NK-92 treated with Interleukin-12 subunit alpha and Interleukin-12 subunit beta, amount 100 ng/mL, for 24 hours (cell line): ENCODE data around the gene COX6B2.

Experiments
- DNase-seq: peaks from one replicate; lab custom pipeline; 2025; lab: John Stamatoyannopoulos, UW

The COX6B2 gene

GRCh38 chr19:55312621-55313512 lies 41.7 kb downstream of the COX6B2 start:
- DNase-seq: no peak

- no peak for DNase-seq
Measured at GRCh38 chr19:55311797-55312196, 42.7 kb downstream of the COX6B2 start.

DNA sequence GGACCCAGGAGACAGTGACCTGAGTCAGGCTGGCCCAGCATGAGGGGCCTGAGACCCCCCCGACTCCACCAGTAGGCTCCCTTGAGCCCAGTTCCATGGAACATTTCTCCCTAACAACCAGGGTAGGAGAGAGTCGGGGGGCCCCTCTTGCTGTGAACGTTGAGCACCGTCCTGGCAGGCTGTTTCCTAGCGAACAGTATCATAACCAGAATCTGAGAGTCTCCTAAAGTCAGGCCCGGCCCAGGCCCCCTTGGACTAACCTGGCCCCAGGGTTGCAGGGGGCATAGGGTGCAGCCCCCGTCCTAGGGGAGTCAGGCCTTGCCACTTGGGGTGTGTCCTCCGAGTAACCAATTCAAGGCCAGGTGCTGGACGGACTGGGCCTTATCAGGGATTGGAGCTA lies 43.1 kb downstream of the COX6B2 start:
- no peak for DNase-seq

GRCh38 chr19:55310498-55310897 lies 44.0 kb downstream of the COX6B2 start:
- DNase-seq: no peak

GRCh38 chr19:55309448-55309847 lies 45.1 kb downstream of the COX6B2 start:
- no peak for DNase-seq

DNA sequence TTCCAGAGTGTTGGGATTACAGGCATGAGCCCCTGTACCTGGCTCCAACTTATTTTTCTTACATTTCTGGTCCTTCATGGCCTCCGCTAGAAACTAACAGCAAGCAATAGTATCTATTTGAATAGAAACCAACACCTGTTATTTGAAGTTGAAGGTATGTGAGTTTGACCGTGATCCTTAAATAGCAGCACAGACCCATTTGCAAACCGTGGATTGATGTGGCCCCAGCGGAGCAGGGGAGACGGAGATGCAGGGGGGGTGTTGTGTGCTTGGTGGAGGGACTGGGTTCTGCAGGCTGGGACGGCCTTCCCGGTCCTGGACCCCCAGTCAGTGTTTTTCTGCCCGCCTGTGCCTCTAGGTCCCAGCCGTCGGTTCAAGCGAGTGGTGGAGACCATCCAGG lies 46.2 kb downstream of the COX6B2 start:
- DNase-seq: no peak

- DNase-seq: no peak
Measured at GRCh38 chr19:55306712-55307111, 47.8 kb downstream of the COX6B2 start.

- DNase-seq: no peak
Measured at GRCh38 chr19:55305983-55306562, 48.4 kb downstream of the COX6B2 start.

GRCh38 chr19:55305491-55305890 lies 49.0 kb downstream of the COX6B2 start:
- peak; percentile 14 for DNase-seq

DNA sequence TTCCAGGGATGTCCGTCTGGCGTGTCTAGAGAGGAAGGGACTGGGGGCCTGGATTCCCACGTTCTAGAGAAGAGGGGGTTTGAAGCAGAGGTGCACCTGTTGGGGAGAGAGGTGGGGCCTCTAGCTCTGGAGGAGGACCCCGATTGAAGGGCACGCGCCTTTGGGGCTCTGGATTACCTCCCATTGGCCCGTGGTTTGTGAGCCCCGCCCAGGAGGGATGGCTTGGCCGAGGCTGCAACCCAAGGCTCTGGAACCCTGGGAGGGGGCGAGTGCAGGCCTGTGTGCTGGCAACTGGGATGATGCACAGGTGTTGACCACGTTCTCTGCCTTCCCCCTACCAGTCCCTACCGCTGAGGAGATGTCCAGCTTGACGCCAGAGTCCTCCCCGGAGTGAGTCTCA lies 49.5 kb downstream of the COX6B2 start:
- no peak for DNase-seq

DNA sequence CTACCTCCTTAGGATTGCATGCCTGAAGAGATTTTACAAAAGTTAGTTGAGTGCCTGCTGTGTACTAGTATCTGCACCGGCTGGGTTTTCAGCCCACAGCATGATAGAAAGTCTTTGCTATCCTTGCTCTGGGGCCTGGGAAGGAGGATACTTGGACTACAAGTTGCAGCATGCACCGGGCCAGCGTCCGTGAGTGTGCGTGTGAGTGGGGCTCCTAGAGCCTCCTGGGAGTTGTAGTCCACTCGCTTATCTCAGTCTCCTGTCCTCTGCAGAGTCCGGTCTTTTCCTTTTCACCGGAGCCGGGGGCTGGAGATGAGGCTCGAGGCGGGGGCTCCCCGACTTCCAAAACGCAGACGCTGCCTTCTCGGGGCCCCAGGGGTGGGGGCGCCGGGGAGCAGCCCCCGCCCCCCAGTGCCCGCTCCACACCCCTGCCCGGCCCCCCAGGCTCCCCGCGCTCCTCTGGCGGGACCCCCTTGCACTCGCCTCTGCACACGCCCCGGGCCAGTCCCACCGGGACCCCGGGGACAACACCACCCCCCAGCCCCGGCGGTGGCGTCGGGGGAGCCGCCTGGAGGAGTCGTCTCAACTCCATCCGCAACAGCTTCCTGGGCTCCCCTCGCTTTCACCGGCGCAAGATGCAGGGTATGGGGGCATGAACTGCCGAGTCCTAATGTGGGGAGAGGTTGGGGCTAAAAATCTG lies 50.1 kb downstream of the COX6B2 start:
- no peak for DNase-seq

GRCh38 chr19:55303477-55303876 lies 51.0 kb downstream of the COX6B2 start:
- DNase-seq: no peak

DNA sequence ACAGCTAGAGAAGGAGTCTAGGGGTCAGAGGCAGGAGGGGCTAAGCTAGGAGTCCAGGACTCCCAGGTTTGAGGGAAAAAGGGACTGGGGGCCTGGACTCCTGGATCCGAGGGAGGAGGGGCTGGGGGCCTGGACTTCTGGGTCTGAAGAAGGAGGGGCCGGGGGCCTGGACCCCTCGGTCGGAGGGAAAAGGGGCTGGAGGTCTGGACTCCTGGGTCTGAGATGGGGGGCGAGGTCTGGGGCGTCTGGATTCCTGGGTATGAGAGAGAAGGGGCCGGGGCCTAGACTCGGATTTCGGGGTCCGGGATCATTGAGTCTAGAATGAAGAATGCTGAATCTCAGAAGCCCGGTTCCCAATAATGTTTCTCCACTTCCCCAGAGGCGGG lies 52.2 kb downstream of the COX6B2 start:
- no peak for DNase-seq

GRCh38 chr19:55301459-55302317 lies 52.8 kb downstream of the COX6B2 start:
- DNase-seq: peak; percentile 89

DNA sequence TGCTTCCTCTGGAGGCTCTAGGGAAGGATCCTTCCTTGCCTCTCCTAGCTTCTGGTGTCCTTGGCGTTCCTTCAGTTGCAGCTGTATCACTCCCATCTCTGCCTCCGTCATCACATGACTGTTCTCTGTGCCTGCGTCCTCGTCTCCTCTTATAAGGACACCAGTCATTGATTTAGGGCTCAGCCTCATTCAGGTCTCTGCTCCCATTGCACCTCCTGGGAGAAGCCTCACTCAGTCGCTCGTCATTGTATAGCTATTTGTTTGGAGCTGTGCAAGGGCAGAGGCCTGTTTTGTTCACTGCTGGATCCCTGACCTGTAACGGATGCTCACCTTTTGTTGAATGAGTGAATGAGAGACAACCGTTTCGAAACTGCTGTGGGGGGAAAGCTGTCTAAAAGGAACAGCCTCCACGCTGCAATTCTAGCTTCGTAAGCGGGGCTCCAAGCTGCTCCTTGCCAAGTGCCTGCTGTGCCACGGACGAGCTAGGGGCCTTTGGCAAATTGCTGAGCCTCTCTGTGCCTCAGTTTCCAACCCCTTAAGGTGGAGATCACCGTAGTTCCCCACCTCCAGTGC lies 53.5 kb downstream of the COX6B2 start:
- no peak for DNase-seq

- DNase-seq: no peak
Measured at GRCh38 chr19:55299991-55300390, 54.5 kb downstream of the COX6B2 start.
